ENCODE data around the gene IGFALS.

DNA sequence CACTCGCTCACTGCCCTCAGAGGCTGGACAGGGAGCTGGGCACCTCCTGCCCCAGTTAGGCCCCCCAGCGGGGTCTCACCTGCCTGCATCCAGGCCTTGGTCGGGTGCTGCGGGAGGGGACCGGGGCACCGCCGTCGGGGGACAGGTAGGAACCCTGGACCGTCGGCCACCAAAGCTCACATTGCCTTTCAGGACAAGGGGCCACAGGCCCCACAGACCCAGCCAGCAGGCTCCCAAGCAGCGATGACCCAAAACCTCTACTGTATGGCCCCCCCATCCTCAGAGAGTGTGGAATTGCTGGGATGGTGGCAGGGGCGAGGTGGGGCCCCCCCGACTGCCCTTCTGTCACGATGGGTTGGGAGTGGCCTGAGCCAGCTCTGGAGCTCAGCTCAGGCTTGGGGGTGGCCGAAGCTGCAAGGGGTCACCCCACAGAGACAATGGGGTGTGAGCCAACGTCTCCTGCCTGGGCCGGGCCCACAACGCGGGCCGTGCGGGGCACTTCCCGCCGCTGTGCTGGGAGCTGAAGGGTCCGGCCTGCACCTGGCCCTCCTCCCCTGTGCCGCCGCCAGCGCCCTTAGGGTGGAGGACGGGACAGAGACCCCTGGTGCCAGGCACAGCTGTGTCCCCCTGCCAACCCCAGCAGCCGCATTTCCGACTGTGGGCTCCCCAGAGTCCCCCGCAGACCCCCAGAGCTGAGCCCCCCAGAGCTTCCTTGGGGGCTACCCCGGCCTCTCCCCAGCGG lies 498 bp downstream of the IGFALS start:
- TF ChIP-seq POLR2AphosphoS5 (IDR thresholded peaks at IDR 0.05) = no peak
- TF ChIP-seq, protein P1, sequence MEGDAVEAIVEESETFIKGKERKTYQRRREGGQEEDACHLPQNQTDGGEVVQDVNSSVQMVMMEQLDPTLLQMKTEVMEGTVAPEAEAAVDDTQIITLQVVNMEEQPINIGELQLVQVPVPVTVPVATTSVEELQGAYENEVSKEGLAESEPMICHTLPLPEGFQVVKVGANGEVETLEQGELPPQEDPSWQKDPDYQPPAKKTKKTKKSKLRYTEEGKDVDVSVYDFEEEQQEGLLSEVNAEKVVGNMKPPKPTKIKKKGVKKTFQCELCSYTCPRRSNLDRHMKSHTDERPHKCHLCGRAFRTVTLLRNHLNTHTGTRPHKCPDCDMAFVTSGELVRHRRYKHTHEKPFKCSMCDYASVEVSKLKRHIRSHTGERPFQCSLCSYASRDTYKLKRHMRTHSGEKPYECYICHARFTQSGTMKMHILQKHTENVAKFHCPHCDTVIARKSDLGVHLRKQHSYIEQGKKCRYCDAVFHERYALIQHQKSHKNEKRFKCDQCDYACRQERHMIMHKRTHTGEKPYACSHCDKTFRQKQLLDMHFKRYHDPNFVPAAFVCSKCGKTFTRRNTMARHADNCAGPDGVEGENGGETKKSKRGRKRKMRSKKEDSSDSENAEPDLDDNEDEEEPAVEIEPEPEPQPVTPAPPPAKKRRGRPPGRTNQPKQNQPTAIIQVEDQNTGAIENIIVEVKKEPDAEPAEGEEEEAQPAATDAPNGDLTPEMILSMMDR (IDR thresholded peaks at IDR 0.05) = no peak

Measured in suprapubic skin (tissue), 3 donors.